ENCODE data around the gene CRNN. TPM values are rescaled to one million over a fixed set of nuclear protein-coding genes. Genes with fewer than 3 reads are reported as not detected.

CRNN gene
- total and polyA plus RNA-seq, 8 donors: 0.52 to 0.76 TPM; not detected in 6

DNA sequence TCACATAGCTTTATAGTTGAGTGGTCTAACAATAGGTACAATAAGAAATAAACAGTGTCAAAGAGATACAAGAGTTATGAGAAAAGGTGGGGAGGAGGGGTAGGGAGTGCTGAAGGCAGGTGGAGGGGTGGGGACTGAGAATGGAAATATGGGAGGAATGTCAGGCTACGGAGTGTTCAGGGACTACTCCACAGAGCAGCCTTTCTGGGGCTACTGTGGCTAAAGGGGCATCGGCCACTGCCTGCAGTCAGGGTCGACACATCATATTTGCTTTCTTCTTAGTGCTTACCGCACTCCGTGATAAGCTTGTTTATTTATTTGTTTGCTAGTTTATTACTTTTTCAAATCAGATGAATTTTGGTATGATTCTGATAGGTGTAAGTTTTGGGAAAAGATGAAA is 34.4 kb upstream of the CRNN start:
- WGBS, 2 donors: 53 to 60% methylated on average over 5 of the region's 5 CpGs
- H3K27ac ChIP-seq: no peak overlapping the region
- DNase-seq (no peak), ATAC-seq (no peak), FAIRE-seq (no peak)
- no peaks in the 10 kb centered on the region for H3K36me3 ChIP-seq
- H3K4me3 ChIP-seq: no peak overlapping the region
- TF ChIP-seq, protein P1, sequence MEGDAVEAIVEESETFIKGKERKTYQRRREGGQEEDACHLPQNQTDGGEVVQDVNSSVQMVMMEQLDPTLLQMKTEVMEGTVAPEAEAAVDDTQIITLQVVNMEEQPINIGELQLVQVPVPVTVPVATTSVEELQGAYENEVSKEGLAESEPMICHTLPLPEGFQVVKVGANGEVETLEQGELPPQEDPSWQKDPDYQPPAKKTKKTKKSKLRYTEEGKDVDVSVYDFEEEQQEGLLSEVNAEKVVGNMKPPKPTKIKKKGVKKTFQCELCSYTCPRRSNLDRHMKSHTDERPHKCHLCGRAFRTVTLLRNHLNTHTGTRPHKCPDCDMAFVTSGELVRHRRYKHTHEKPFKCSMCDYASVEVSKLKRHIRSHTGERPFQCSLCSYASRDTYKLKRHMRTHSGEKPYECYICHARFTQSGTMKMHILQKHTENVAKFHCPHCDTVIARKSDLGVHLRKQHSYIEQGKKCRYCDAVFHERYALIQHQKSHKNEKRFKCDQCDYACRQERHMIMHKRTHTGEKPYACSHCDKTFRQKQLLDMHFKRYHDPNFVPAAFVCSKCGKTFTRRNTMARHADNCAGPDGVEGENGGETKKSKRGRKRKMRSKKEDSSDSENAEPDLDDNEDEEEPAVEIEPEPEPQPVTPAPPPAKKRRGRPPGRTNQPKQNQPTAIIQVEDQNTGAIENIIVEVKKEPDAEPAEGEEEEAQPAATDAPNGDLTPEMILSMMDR (IDR thresholded peaks at IDR 0.05): no peak
- intact Hi-C loops (cut with DNase I): loop anchor here in 1 of 3 donors (10.0 kb wide), 1 partner anchor 394 kb away; no protein-coding TSS in a partner anchor
- H3K27me3 ChIP-seq: no peaks in the 10 kb centered on the region
- no peaks in the 10 kb centered on the region for H3K4me1 ChIP-seq
- no peaks in the 10 kb centered on the region for H3K9me3 ChIP-seq

DNA sequence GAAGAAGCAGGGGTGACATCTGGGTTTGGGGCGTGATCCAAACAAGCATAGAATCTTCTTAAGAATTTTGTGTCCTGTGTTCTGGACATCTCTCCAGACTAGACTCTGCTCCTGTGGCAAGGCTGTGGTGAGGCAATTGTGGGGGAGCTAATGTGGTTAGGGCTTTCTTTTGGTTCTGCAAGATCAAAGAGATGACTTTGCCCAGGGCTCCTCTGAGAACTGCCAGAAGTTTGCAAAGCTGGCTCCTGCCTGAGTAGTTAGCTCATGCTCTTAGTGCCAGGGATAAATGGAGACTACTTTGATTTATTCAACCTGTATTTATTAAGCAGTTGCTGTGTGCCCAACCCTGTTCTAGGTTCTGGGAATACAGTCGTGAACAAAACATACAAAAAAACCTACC is 34.0 kb upstream of the CRNN start:
- no peak for DNase-seq
- ATAC-seq: no peak
- Histone ChIP-seq H3K36me3 (no peaks in the 10 kb centered on the region), H3K4me3 (no peak overlapping the region), H3K27me3 (no peaks in the 10 kb centered on the region), H3K4me1 (no peaks in the 10 kb centered on the region), H3K9me3 (no peaks in the 10 kb centered on the region), H3K27ac (no peak overlapping the region)
- WGBS, 2 donors: 36 to 39% methylated on average over 2 of the region's 2 CpGs
- TF ChIP-seq, protein P1 (IDR thresholded peaks at IDR 0.05): no peak
- no peak for FAIRE-seq
- intact Hi-C loops (cut with DNase I): loop anchor here in 1 of 3 donors (10.0 kb wide), 1 partner anchor 393 kb away; no protein-coding TSS in a partner anchor

DNA sequence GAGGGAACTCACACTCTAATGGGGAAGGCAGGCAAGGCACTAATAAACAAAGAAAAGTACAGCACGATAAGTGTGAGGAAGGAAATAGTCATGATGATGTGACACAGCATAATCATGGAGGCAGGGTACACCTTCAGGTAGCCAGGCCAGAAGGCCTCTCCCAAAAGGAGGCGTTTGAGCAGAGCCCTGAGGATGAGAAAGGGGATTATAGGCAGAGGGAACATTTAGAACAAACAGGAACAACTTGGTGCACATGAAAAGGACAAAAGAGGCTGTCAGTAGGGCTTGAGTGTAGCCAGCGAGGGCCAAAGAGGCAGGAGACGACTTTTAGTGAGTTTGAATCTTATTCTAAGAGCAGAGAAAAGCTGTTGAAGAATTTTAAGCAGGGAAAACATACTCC is 33.4 kb upstream of the CRNN start:
- WGBS, 2 donors: 56 to 59% methylated on average over 4 of the region's 4 CpGs
- Histone ChIP-seq H3K4me1 (no peaks in the 10 kb centered on the region), H3K4me3 (no peak overlapping the region), H3K27me3 (no peaks in the 10 kb centered on the region), H3K36me3 (no peaks in the 10 kb centered on the region), H3K9me3 (no peaks in the 10 kb centered on the region), H3K27ac (no peak overlapping the region)
- TF ChIP-seq, protein P1 (IDR thresholded peaks at IDR 0.05): no peak
- FAIRE-seq: no peak
- intact Hi-C loops (cut with DNase I): loop anchor here in 1 of 3 donors (10.0 kb wide), 1 partner anchor 393 kb away; no protein-coding TSS in a partner anchor
- no peak for DNase-seq
- no peak for ATAC-seq

DNA sequence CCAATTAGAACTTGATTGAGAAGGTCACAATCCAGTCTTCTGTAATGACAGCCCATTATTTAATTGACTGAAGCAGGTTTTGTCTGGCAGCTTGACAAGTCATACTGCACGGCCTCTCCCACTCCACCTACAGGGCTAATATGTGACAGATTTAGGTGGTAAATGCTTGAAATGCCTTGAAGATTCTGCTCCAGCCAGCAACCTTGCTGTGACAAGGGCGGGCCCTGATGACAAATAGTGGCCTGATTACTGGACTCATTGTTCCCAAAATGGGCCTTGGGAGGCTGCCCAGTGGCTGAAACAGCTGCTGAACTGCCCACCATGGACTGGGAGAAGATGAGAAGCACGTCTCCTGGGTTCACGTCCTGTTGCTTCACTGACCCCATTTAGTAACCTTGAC is 30.0 kb upstream of the CRNN start:
- Histone ChIP-seq H3K4me3 (no peak overlapping the region), H3K9me3 (no peaks in the 10 kb centered on the region), H3K36me3 (no peaks in the 10 kb centered on the region), H3K27me3 (no peaks in the 10 kb centered on the region), H3K4me1 (no peaks in the 10 kb centered on the region), H3K27ac (no peak overlapping the region)
- intact Hi-C loops (cut with DNase I): loop anchor here in 2 of 3 donors (5.0 to 10.0 kb wide), 2 partner anchors 252 to 389 kb away; no protein-coding TSS in a partner anchor
- TF ChIP-seq, protein P1 (IDR thresholded peaks at IDR 0.05): no peak
- peak in 3 of 6 donors; percentile 34 to 55 (median 37) for DNase-seq
- no peak for FAIRE-seq
- WGBS, 2 donors: 37 to 39% methylated on average over 4 of the region's 4 CpGs
- ATAC-seq: peak in 3 of 4 donors; percentile 23 to 71 (median 62)

DNA sequence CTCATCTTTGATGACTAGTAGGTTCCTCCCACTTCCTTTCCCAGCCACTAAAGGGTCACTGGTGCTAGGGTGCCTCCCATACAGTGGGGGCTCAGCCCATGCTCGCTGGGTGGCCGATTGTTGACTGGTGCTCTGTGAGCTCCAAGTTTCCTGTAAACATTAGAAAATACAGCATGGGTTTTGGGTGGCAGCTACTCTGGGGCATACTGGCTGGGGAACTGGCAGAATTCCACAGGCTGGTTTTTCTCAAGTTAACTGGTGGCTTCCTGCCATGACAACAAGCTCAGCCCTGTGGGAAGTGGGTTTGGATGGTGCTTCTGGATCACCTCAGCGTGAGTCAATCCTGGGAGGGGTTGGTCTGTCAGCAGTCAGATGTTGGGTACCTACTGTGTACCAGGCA is 28.7 kb upstream of the CRNN start:
- peak in 3 of 4 donors; percentile 10 to 43 (median 17) for ATAC-seq
- DNase-seq: peak in 2 of 6 donors; percentile 20 to 21

More for the DNA sequence above, 28.7 kb upstream of the CRNN start:
- H3K36me3 ChIP-seq: no peaks in the 10 kb centered on the region
- no peak overlapping the region for H3K4me3 ChIP-seq
- TF ChIP-seq, protein P1 (IDR thresholded peaks at IDR 0.05): no peak
- intact Hi-C loops (cut with DNase I): loop anchor here in 2 of 3 donors (5.0 to 10.0 kb wide), 2 partner anchors 250 to 388 kb away; no protein-coding TSS in a partner anchor
- H3K27ac ChIP-seq: peak overlapping the region in 1 of 4 donors; percentile 0
- no peaks in the 10 kb centered on the region for H3K9me3 ChIP-seq
- 28 to 42% methylated on average over 3 of the region's 3 CpGs for WGBS, 2 donors
- no peaks in the 10 kb centered on the region for H3K27me3 ChIP-seq
- H3K4me1 ChIP-seq: no peaks in the 10 kb centered on the region
- FAIRE-seq: no peak

Measured in pancreas (tissue), 10 donors.